Psoas muscle (tissue), 8 donors: ENCODE measurements around the gene CD300LF. TPM values are rescaled to one million over a fixed set of nuclear protein-coding genes. Genes with fewer than 3 reads are reported as not detected.

Experiments used
- ATAC-seq, 4 donors: fragments of 200-7000 bp; cut with Tn5 transposase; one replicate each; pipeline ENCODE4 v1.9.1; 2020; ENCODE audit warnings: moderate library complexity in 3 of 4, mild to moderate bottlenecking in 2 of 4
- DNase-seq, 2 donors: peaks; one replicate each; pipeline ENCODE4 v3.0.0-alpha.2; 2020
- H3K27ac ChIP-seq: fragments of 200-600 bp; one replicate; pipeline ENCODE4 v1.8.0; 2022
- H3K27me3 ChIP-seq, 3 donors: fragments of 200-600 bp in 1 of 3; one replicate each; pipeline versions ENCODE4 v1.6.1 to v1.8.0; 2013 to 2022; ENCODE audit warnings: low read length in 2 of 3, mild to moderate bottlenecking in 2 of 3, moderate library complexity in 1 of 3; ENCODE audit not compliant: insufficient read depth in 3 of 3
- H3K36me3 ChIP-seq, 2 donors: fragments of 200-600 bp in 1 of 2; one replicate each; pipeline versions ENCODE4 v1.6.1 to v1.8.0; 2013 to 2022; ENCODE audit warnings: low read depth in 1 of 2, mild to moderate bottlenecking in 1 of 2, moderate library complexity in 1 of 2; ENCODE audit not compliant: insufficient read depth in 1 of 2
- H3K4me1 ChIP-seq: fragments of 200-600 bp; one replicate; pipeline ENCODE4 v1.8.0; 2022
- H3K4me3 ChIP-seq: fragments of 200-600 bp; one replicate; pipeline ENCODE4 v1.8.0; 2022; ENCODE audit warnings: mild to moderate bottlenecking
- H3K9me3 ChIP-seq: fragments of 200-600 bp; one replicate; pipeline ENCODE4 v1.8.0; 2022
- CTCF ChIP-seq: fragments of 200-600 bp; IDR thresholded peaks from one replicate; pipeline ENCODE4 v1.8.0; 2022; ENCODE audit warnings: antibody characterized with exemption
- WGBS, 3 donors: extraction: QIAGEN DNeasy Blood & Tissue Kit; methylation state at CpG; one replicate each; pipeline versions ENCODE4 v1.1.6 to v1.1.7; 2013; 5-methylcytosine and 5-hydroxymethylcytosine counted together
- intact Hi-C, 2 donors: fragments of 100-400 bp; cut with DNase I; formaldehyde crosslinking; loops; one replicate each; pipeline versions ENCODE4 v1.11.0 to v1.14.2; 2022
- polyA plus RNA-seq, 3 donors: library from polyadenylated mRNA; stranded (reverse); fragments of 200-250 nt; gene quantifications; one replicate each; pipeline ENCODE4 v1.2.3, GENCODE V29; 2013
- total RNA-seq, 4 donors: library from RNA; stranded (reverse); fragmentation: NEBNext Ultra II Directional in 2 of 4; extraction: Animal tissue kit (Norgen Biotek cat#: 25700) in 2 of 4; gene quantifications; one replicate each; pipeline versions ENCODE4 v1.2.1 to v1.2.4, GENCODE V29; 2021 to 2023
- donor health status: healthy with polysubstance abuse.
- donor health status: DM: no; HTN: no; CAD: no; lungs with moderate emphysema.
- donor health status: Bipolar disorder and iron deficiency.
- donor health status: healthy.
- donor health status: DM: yes; HTN: yes; CAD: no.
- donor health status: DM: no; HTN: no; CAD: no.
- donor health status: DM: no; HTN: no; CAD: no.
- donor health status: DM: yes; HTN: yes; CAD: no.

CD300LF gene
- total and polyA plus RNA-seq, 7 donors = 0.09 to 0.39 (median 0.24) TPM; not detected in 3

GRCh38 chr17:74730491-74731346, 18.0 kb upstream of the CD300LF start:
- WGBS, 3 donors = 84 to 90% (median 86%) methylated on average over 16 of the region's 16 CpGs
- ATAC-seq = no peak
- no peak for TF ChIP-seq CTCF
- Histone ChIP-seq H3K9me3 (no peaks in the 10 kb centered on the region), H3K4me3 (no peak overlapping the region), H3K4me1 (no peaks in the 10 kb centered on the region), H3K27me3 (peaks cover 0 to 32% (median 5%) of the 10 kb centered on the region in 3 donors), H3K36me3 (no peaks in the 10 kb centered on the region), H3K27ac (no peak overlapping the region)
- intact Hi-C loops = no loop called here
- no peak for DNase-seq

GRCh38 chr17:74729866-74730265, 17.1 kb upstream of the CD300LF start:
- Histone ChIP-seq H3K27ac (no peak overlapping the region), H3K36me3 (no peaks in the 10 kb centered on the region), H3K27me3 (peaks cover 0 to 26% (median 4%) of the 10 kb centered on the region in 3 donors), H3K9me3 (no peaks in the 10 kb centered on the region), H3K4me1 (no peaks in the 10 kb centered on the region), H3K4me3 (no peak overlapping the region)
- DNase-seq (no peak), ATAC-seq (no peak)
- intact Hi-C loops = no loop called here
- 86 to 87% (median 86%) methylated on average over 15 of the region's 15 CpGs for WGBS, 3 donors
- no peak for TF ChIP-seq CTCF

GRCh38 chr17:74729368-74729767, 16.6 kb upstream of the CD300LF start:
- no peak for TF ChIP-seq CTCF
- Histone ChIP-seq H3K9me3 (no peaks in the 10 kb centered on the region), H3K27me3 (peaks cover 0 to 26% (median 4%) of the 10 kb centered on the region in 3 donors), H3K27ac (no peak overlapping the region), H3K4me3 (no peak overlapping the region), H3K36me3 (no peaks in the 10 kb centered on the region), H3K4me1 (no peaks in the 10 kb centered on the region)
- no peak for ATAC-seq
- intact Hi-C loops = no loop called here
- DNase-seq = no peak
- WGBS, 3 donors = 69 to 77% (median 73%) methylated on average over 5 of the region's 5 CpGs

- peaks cover 0 to 23% (median 4%) of the 10 kb centered on the region in 3 donors for H3K27me3 ChIP-seq
- no peak for TF ChIP-seq CTCF
- no peak overlapping the region for H3K4me3 ChIP-seq
- no peak overlapping the region for H3K27ac ChIP-seq
- DNase-seq = no peak
- ATAC-seq = no peak
- H3K36me3 ChIP-seq = no peaks in the 10 kb centered on the region
- no peaks in the 10 kb centered on the region for H3K9me3 ChIP-seq
- no peaks in the 10 kb centered on the region for H3K4me1 ChIP-seq
- WGBS, 3 donors = 89 to 98% (median 90%) methylated on average over 3 of the region's 3 CpGs
- intact Hi-C loops = no loop called here
These were observed 16.0 kb upstream of the CD300LF start for GRCh38 chr17:74728702-74729075.
